GM21528 (cell line): ENCODE data around the gene BBS9.
"Not testable (repeated sequence)": the region's sequence is repeated elsewhere in the genome, so short reads cannot be mapped to it uniquely, and the experiment has no call there.

Experiments used
- ATAC-seq: cut with Tn5 transposase; IDR thresholded peaks from one replicate; pipeline ENCODE4 v1.9.1; 2021; ENCODE audit warnings: mild to moderate bottlenecking, moderate library complexity; ENCODE audit not compliant: unreplicated experiment, low FRiP score

The BBS9 gene

DNA sequence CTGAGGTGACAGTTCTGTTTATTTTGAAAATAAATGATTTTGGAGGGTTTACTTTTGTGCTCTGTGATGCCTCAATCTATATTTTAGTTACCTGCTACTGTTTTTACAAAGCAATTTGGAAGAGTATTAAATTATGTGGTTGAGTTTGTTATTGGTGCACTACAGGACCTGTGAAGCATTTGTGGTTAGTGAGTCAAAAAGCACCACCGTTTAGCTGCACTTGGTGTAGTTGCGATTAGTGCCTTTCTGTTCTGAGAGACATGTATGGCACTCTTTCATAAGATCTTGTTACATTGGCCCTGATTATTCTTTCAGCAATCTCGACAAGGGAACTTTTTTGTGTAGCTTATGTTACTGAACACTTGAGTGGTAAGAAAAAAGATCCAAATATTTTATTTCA is 132.2 kb downstream of the BBS9 start:
- no peak for ATAC-seq

GRCh38 chr7:33262476-33262875 is 133.1 kb downstream of the BBS9 start:
- no peak for ATAC-seq

DNA sequence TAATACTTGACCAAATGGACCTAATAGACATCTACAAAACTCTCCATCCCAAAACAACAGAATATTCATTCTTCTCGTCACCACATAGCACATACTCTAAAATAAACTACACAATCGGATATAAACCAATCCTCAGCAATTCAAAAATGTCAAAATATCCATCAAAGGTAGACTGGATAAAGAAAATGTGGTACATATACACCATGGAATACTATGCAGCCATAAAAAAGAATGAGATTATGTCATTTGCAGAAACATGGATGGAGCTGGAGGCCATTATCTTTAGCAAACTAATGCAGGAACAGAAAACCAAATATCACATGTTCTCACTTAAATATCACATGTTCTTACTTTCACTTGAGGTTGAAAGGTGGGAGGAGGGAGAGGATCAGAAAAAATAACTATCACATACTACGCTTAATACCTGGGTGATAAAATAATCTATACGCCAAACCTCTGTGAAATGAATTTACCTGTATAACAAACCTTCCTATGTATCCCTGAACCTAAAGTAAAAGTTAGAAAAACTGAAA is 142.5 kb downstream of the BBS9 start:
- ATAC-seq = not testable (repeated sequence)

GRCh38 chr7:33273356-33273755 is 144.0 kb downstream of the BBS9 start:
- ATAC-seq = no peak

DNA sequence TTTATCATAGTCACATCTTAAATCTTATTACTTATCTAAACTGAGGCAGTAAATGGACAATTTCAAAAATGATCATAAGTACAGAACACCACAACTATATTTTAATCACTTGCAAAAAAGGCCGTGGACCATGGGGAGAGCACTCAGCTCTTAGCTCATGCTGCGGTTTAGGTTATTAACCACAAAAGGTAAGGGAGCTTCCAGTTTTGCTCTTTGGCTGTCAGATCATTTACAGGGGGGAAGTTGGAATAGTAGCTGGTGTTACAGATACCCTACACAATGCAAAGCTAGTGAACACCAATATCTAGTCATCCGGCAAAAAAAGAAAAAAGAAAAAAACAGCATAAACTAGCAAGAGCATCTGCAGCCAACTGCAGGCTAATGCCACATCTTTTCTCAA is 147.0 kb downstream of the BBS9 start:
- ATAC-seq = no peak

- no peak for ATAC-seq
Observed at GRCh38 chr7:33276729-33277128, 147.4 kb downstream of the BBS9 start.

DNA sequence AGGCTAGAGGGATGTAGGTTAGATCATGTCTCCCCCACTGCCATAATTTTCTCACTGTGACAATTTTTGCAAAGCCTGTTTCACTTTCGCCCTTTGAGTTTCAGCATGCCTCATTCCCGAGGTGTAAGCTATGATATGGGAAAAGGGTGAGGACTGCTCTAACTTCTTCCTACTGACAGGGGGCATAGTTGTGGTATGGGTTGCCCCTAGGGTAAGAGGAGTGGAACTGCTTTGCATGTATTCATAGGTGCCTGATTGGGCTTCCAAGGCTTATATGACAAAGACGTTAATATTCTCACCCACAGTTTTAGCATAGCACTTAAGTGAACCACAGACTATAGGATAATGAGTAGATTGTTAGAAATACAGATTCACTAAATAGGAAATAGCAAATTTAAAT is 148.7 kb downstream of the BBS9 start:
- no peak for ATAC-seq

- ATAC-seq = no peak
Observed at GRCh38 chr7:33286501-33286900, 157.1 kb downstream of the BBS9 start.

DNA sequence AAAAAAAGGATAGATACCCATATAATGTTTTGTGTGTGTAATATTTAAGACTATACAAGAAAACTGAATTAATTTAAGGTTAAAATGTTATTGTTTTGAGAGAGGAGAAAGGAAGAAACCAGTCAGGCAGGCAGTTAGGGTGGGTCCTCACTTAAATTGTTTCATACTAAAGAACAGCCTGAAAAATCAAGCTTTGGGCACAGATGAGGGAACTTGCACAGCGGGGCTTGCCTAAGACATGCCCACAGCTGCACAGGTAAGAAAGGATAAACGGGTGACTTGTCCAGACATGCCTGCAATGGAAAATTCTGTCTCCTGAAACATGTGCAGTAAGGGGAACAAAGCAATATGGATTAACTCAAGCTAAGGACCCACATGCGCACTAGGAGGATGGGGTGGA is 158.4 kb downstream of the BBS9 start:
- ATAC-seq = no peak

DNA sequence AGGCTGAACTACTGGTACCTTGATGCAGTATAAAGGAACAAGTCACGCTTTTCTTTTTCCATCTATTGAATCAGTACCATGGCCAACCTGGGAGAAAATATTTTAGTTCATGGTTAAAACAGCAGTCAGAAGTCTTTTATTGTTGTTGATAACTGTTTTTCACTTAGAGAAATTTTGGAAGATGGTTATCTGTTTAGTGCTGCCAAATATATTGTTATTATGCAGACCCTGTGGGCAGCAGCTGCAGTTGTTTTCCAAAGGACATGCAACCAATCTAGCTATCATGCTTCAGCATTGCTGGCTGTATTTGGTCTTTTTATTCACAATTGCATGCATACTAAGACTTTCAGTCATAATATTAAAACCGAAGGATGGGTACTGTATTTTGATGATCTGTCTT is 169.5 kb downstream of the BBS9 start:
- ATAC-seq = no peak

DNA sequence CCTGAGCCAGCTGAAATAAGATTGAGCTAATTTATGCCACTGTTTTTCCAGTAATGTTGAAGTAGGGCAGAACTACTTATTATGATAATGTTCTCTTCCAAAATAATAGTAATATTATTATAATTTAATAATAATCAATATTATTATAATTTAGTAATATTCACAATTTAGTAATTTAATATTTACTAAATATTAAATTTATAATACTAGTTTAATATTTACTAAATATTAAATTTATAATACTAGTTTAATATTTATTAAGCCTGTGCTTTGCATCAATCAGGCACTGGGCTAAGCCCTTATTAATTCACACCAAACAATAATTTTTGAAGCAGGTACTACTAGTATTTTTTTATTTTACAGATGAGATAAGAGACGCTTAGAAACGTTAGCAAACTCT is 170.1 kb downstream of the BBS9 start:
- no peak for ATAC-seq

- ATAC-seq = no peak
Observed at GRCh38 chr7:33300131-33300530, 170.8 kb downstream of the BBS9 start.

GRCh38 chr7:33300742-33301141 is 171.4 kb downstream of the BBS9 start:
- ATAC-seq = no peak

- not testable (repeated sequence) for ATAC-seq
Observed at GRCh38 chr7:33303978-33304557, 174.7 kb downstream of the BBS9 start.

DNA sequence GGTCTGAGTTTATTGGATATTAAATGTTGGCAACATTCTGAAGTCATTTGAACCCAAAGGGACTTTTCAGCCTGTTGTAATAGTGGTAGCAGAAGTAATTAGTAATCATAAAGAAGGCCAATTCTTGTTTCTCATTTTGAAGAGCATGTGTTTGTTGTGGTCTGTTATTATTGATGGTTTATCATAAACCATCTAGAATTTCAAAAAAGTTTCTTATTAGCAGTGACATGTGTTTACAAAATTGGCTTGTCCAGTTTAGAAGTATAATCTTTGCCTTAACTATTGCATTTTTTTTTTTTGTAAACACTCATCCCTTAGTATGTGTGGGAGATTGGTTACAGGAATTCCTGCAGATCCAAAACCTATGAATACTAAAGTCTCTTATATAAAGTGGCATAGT is 177.8 kb downstream of the BBS9 start:
- ATAC-seq = no peak

DNA sequence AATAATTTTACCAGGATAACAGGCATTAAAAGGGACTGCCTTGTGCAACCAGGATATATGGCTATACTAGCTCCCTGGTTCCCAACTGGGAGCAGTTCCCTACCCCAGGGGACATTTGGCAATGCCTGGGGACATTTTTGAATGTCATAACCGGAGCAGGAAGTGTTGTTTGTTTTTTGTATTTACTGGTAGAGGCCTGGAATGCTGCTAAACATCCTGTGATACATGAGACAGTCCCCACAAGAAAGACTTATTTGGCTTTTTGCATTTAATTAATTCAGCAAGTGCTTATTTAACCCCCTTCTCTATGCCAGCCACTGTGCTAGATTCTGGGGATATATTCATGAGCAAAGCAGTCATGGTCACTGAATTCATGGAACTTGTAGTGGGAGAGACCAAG is 181.2 kb downstream of the BBS9 start:
- no peak for ATAC-seq

DNA sequence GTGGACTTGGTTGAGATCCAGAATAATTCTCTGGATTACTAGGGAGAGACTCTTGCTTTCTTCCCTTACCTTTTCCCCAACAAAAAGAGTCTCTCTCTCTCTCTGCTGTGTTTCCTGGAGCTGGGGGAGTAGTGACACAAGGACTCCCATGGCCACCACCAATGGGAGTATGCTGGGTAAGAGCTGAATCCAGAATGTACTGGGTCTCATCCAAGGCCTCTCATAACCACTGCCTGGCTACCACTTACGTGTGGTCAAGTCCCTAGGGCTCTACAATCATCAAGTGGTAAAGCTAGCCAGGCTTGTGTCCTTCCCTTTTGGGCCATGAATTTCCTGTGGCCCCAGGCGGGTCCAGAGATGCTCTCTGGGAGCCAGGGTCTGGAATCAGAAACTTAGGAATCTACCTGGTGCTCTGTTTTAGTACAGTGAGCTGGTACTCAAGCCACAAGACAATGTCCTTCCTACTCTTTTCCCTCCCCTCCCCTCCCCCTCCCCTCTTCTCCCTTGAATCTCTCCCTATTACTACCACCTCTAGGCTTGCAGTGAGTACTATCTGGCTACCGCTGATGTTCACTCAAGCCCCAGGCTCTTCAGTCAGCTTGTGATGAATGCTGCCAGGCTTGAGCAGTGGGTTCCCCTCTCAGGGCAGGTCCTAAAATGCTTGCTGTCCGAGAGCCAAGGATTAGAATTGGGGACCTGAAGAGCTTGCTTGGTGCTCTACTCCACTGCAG is 196.6 kb downstream of the BBS9 start:
- ATAC-seq = no peak

GRCh38 chr7:33326485-33326848 is 197.1 kb downstream of the BBS9 start:
- ATAC-seq = no peak

DNA sequence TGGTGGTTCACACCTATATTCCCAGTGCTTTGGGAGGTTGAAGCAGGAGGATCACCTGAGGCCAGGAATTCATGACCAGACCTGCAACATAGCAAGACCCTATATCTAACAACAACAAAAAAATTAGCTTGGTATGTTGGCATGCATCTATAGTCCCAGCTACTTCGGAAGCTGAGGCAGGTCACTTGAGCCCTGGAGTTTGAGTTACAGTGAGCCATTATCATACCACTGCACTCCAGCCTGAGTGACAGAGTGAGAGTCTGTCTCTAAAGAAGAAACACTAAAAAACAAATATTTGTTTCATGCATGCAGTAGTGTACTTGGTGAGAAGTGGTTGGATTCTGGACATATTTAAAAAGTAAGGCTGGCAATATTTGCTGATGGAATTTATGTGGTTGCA is 198.1 kb downstream of the BBS9 start:
- no peak for ATAC-seq

DNA sequence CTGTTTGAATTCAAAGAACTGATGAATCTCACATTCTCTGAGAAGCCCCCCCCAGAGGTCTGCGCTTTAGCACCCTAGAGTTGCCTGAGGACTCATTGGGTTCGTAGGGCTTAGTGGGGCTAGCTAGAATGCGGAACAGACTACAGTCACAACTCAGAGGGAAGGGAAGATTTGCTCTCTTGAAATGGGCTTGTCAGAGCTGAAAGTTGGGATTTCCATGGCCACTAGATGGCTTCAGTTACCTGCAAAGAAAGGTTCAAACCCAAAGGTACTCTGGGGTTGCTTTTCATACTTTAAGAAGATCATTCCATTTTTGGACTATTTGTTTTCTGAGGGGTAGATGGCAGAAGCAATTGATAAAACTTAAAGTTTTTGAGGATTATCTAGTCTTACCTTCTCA is 205.0 kb downstream of the BBS9 start:
- ATAC-seq = no peak

DNA sequence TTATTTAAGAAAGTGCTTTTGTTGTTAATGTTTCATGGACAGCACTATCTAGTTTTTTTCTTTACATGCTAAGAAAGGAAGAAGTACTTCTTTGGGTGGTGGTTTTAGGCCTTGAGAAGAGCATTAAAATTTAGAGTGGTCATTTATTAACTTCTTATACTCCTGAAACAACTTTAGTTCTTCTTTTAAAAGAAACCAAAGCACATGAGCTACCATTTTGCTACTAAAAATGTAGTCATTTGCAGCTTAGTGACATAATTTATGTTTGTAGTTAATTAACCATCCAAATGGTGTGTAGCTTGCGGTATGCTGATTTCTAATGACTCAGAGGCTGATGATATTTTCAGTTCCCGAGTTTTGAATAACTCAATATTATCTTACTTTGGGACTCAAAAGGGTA is 207.5 kb downstream of the BBS9 start:
- no peak for ATAC-seq

DNA sequence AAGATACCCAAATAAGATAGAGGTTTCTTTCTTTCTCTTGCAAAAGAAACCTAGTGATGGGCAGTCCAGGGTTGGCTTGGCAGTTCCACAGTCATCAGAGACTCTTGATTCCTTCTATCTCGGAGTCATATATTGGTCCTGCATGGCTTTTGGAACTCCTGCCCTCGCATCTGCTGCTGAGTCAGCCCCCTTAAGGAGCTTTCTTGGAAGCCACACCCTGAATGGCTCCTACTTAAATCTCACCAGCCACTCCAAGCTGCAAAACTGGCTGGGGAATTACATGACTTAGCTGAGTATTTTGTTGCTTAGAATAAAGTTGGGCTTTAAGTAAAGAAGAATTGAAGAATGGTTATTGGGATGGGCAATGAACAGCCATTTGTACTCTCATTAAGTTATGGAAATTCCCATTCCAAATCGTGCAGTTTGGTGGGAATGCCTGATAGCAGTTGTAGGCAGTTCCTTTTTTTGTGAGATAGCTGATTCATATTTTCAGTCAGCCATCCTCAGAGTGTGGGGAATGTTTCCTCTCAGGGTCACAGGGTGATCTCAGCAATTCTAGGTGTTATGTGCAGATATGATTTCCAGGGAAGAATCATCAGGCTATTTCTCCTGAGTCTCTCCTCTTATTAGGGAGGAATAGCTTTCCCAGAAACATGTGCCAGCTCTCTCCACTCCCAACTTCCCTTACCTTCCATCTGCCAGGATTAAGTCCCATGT is 209.9 kb downstream of the BBS9 start:
- no peak for ATAC-seq
